T1000 (cell line): ENCODE measurements around the gene RAB19.
"Not testable (repeated sequence)": the region's sequence is repeated elsewhere in the genome, so short reads cannot be mapped to it uniquely, and the experiment has no call there.

Experiments
- DNase-seq: peaks from one replicate; lab custom pipeline; 2025; ENCODE audit warnings: mixed read lengths; lab: John Stamatoyannopoulos, UW

RAB19 gene

GRCh38 chr7:140402178-140402835 lies 1.6 kb upstream of the RAB19 start:
- DNase-seq, result no peak

GRCh38 chr7:140404565-140405065 lies 757 bp downstream of the RAB19 start:
- DNase-seq, result no peak

DNA sequence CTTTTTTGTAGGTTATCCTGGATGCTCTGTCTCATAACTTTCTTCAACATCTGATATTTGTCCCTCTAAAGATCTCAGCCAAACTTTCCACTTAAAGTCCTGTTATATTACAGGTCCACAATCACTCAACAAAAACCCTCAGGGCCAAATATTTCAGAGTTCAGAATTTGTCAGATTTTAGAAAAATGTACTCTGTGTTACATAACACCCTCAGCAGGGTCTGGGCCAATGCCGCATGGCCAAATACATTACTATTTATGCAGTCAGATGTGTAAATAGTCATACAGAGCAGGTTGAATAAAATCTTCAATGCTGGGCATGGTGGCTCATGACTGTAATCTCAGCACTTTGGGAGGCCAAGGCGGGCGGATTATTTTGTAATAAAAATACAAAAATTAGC lies 11.5 kb downstream of the RAB19 start:
- no peak for DNase-seq

DNA sequence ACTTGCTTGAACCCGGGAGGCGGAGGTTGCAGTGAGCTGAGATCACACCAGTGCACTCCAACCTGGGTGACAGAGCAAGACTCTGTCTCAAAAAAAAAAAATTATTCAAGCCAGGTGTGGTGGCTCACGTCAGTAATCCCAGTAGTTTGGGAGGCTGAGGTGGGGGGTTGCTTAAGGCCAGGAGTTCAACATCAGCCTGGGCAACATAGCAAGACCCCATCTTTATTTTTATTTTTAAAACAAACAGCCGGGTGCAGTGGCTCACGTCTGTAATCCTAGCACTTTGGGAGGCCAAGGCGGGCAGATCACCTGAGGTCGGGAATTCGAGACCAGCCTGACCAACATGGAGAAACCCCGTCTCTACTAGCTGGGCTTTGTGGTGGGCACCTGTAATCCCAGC lies 12.0 kb downstream of the RAB19 start:
- not testable (repeated sequence) for DNase-seq

DNA sequence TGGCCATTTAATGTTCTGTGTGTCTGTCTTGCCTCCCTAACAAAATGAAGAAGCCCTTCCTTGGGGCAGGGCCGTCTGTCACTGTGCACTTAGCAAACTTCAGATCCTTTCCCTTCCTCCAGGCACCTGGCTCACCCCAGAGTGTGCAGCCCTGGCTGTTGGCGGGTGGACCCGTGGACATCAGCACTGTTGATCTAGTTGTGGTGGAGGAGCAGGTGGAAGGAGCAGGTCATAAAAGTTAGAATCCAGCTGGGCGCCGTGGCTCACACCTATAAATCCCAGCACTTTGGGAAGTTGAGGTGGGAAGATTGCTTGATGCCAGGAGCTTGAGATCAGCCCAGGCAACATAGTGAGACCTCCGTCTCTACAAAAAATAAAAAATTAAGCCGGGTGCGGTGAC lies 12.7 kb downstream of the RAB19 start:
- no peak for DNase-seq

- no peak for DNase-seq
These were observed 13.7 kb downstream of the RAB19 start for GRCh38 chr7:140417456-140418155.

- DNase-seq, result not testable (repeated sequence)
These were observed 14.3 kb downstream of the RAB19 start for GRCh38 chr7:140418156-140418472.

DNA sequence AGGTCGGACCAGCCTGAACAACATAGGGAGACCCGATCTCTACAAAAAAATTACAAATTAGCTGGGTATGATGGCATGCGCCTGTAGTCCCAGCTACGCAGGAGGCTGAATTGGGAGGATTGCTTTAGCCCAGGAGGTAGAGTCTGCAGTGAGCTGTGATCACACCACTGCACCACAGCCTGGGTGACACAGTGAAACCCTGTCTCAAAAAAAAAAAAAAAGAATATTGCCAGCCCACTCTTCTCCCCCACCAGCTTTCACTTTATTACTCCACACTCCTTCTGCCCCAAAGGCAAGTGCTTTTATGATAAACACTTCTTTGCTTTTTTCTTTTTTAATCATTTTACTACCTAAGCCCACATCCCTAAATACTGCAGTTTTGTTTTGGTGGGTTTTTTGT lies 14.8 kb downstream of the RAB19 start:
- no peak for DNase-seq

- no peak for DNase-seq
These were observed 17.7 kb downstream of the RAB19 start for GRCh38 chr7:140421521-140421920.

DNA sequence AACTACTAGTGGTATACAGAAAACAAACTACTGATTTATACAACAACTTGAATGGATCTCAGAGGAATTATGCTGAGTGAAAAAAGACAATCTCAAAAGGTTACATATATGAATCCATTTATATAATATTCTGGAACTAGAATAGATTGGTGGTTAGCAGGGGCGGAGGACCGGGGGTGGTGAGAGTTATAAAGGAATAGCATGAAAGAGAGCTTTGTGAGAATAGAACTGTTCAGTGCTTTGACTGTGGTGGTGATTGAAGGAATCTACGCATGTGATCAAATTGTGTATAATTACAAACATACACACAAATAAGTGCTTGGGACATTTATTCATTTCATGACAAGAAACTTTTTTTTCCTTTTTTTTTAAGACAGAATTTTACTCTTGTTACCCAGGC lies 19.6 kb downstream of the RAB19 start:
- DNase-seq, result no peak

DNA sequence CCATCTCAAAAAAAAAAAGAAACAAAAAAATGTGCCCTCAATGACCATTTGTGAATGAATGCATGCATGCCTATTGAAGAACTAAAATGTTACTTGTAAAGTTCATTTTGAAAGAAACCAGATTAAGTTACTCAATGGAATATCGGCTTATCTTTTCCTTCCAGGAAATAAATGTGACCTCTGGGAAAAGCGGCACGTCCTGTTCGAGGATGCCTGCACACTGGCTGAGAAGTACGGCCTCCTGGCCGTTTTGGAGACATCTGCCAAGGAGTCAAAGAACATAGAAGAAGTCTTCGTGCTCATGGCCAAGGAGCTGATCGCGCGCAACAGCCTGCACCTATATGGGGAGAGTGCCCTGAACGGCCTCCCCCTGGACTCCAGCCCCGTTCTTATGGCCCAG lies 21.9 kb downstream of the RAB19 start:
- DNase-seq, result no peak

- no peak for DNase-seq
These were observed 22.3 kb downstream of the RAB19 start for GRCh38 chr7:140426130-140426529.

- DNase-seq, result no peak
These were observed 29.5 kb downstream of the RAB19 start for GRCh38 chr7:140433396-140433795.

GRCh38 chr7:140435252-140435895 lies 31.5 kb downstream of the RAB19 start:
- no peak for DNase-seq

- DNase-seq, result no peak
These were observed 35.5 kb downstream of the RAB19 start for GRCh38 chr7:140439359-140439758.

GRCh38 chr7:140440593-140440992 lies 36.7 kb downstream of the RAB19 start:
- DNase-seq, result no peak

- DNase-seq, result no peak
These were observed 37.7 kb downstream of the RAB19 start for GRCh38 chr7:140441519-140441918.

DNA sequence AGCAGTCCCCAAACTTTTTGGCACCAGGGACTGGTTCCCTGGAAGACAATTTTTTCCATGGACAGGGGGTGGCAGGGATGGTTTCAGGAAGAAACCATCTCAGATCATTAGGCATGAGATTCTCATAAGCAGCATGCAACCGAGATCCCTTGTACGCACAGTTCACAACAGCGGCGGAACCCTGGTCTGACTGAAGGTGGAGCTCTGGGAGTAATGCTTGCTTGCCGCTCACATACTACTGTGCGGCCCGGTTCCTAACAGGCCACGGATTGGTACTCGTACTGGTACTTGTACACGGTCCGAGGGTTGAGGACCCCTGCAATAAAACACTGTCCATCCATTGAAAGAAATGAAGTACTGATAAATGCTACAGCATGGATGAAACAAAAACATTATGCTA lies 42.6 kb downstream of the RAB19 start:
- no peak for DNase-seq

GRCh38 chr7:140447841-140448240 lies 44.0 kb downstream of the RAB19 start:
- DNase-seq, result no peak

DNA sequence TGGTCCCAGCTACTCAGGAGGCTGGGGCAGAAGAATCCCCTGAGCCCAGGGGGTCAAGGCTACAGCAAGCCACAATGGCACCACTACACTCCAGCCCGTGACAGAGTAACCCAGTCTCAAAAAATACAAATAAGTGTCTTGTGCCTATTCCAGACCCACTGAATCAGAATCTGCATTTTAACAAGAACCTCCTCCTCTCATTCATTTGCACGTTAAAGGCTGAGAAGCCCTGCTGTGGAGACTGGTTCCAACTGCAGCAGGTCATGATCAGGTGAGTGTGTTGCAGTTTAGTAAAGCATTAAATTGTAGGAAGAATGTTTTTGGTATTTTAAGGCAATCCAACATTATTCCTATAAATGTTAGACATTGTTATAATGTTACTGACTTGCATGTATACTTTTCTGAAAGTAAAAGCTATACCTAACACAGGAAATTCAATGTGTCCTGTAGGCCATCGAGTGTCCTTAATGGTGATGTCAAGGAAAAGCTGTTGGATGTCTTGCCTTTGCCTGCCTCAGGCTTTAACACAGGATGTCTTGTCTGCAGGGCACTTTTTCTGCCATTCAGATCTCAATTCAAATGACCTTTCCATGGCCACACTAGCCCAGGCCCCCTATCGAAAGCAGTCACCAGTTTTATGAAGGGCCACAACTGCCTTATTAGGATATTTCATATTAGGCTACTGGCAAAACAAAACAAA lies 45.1 kb downstream of the RAB19 start:
- no peak for DNase-seq

DNA sequence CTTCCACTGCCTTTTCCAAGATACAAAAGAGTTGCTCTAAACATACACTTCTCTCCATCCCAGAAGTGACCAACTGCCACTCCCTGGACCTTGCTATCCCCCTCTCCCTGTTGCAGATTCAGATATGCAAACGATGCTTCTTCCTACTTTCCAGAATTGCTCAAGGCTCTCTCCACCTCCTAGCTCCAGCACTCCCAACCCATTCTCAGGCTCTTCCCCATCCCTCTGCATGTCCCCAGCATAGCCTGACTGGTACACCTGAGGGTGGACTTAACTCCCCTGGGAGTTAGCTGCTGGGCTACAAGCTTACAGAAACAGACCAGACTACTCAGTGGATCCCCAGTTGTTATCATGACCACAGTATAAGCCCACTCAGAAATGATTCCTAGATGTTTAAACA lies 47.9 kb downstream of the RAB19 start:
- DNase-seq, result no peak

DNA sequence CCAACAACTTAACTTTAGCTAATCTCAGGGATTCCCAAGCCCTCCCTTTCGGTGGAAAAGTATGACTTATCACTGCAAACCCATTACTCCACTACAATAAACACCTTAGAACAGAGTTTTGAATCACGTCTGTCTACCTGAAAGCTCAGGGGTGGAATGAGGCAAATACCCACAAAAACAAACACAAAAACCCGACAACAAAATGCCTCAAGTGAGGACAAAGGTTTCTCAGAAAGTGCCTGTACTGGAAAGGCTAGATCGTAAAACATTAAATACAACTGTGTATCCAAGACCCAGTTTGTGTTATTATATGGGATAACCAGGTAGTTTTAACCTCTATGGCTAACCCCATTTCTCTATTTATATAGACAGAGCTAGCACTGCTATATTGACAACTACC lies 49.4 kb downstream of the RAB19 start:
- no peak for DNase-seq
